Transverse colon (tissue), 3 donors: Measurements from ENCODE around the gene SLC25A36.

ENCODE experiments used
- POLR2A ChIP-seq: fragments of 450-650 bp; IDR thresholded peaks from one replicate; pipeline ENCODE4 v1.6.1; 2016; ENCODE audit warnings: antibody characterized with exemption, mild to moderate bottlenecking, moderate library complexity
- TF ChIP-seq, protein P1 (sequence below), 5 experiments: fragments of 200-600 bp in 3 of 5; fragments of 450-650 bp in 2 of 5; sonication (generic) in 3 of 5; IDR thresholded peaks; 1 replicate in 2 of 5; 2 replicates in 3 of 5; pipeline ENCODE4 v1.5.1; 2016 to 2017; ENCODE audit warnings: antibody characterized with exemption in 5 of 5, inconsistent platforms in 3 of 5, mild to moderate bottlenecking in 2 of 5, moderate library complexity in 1 of 5

DNA sequence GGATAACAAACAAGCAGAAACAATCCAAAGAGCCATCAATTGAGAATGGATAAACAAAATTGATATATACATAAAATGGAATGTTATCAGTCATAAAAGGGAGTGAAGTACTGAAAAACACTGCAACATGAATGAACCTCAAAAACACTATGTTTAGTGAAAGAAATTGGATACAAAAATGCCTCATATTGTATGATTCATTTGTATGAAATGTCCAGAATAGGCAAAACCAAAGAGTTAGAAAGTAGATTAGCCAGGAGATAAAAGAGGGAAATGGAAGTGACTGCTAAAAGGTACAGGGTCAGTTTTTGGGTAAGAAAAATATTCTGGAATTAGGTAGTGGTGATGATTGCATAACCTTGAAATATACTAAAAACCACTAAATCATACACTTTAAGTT lies 9.8 kb upstream of the SLC25A36 start:
- TF ChIP-seq, protein P1, sequence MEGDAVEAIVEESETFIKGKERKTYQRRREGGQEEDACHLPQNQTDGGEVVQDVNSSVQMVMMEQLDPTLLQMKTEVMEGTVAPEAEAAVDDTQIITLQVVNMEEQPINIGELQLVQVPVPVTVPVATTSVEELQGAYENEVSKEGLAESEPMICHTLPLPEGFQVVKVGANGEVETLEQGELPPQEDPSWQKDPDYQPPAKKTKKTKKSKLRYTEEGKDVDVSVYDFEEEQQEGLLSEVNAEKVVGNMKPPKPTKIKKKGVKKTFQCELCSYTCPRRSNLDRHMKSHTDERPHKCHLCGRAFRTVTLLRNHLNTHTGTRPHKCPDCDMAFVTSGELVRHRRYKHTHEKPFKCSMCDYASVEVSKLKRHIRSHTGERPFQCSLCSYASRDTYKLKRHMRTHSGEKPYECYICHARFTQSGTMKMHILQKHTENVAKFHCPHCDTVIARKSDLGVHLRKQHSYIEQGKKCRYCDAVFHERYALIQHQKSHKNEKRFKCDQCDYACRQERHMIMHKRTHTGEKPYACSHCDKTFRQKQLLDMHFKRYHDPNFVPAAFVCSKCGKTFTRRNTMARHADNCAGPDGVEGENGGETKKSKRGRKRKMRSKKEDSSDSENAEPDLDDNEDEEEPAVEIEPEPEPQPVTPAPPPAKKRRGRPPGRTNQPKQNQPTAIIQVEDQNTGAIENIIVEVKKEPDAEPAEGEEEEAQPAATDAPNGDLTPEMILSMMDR (IDR thresholded peaks at IDR 0.05), result no peak
- no peak for TF ChIP-seq POLR2A
